NCI-H526 treated with DMSO at 0.1 percent for 48 hours (cell line): Measurements from ENCODE around the gene CCDC183.
"Not testable (repeated sequence)": the region's sequence is repeated elsewhere in the genome, so short reads cannot be mapped to it uniquely, and the experiment has no call there.

ENCODE experiments used
- DNase-seq: peaks from one replicate; lab custom pipeline; 2025; lab: John Stamatoyannopoulos, UW

CCDC183 gene

DNA sequence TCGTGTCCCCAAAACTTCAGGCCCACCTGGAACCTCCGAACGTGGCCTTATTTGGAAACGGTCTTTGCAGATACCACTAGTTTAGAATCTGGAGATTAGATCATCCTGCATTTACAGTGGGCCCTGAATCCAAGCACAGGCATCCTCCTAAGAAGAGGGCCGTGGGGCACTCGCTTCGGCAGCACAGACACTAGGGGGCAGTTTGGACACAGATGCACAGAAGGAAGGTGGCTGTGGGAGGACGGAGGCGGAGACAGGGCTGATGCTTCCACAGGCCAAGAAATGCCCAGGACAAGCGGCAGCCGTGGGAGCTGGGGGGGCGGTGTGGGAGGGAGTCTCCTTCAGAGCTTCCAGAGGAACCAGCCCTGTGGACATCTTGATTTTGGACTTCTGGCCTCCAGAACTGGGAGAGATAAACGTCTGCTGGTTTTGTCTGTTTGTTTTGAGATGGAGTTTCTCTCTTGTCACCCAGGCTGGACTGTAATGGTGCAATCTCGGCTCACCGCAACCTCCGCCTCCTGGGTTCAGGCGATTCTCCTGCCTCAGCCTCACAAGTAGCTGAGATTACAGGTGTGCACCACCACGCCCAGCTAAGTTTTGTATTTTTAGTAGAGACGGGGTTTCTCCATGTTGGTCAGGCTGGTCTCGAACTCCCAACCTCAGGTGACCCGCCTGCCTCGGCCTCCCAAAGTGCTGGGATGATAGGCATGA, 35.1 kb upstream of the CCDC183 start:
- peak; percentile 33 for DNase-seq

DNA sequence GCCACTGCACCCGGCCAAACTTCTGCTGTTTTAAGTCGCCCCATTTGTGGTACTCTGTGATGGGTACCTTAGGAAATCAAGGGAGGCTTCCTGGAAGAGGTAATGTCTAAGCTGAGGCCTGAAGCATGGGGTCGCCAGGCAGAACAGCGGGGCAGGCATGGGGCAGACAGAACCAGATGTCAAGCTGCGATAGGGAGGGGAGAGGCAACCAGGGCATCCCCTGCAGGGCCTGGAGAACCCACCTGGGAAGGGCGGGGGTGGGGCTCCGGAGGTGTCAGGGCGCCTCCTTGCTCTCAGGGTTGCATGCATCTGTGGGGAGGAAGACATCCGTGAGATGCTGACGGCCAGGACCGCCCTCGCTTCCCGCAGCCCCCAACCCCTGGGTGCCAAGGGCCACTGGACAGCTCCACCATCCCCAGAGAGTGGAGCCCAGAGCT, 34.6 kb upstream of the CCDC183 start:
- no peak for DNase-seq

DNA sequence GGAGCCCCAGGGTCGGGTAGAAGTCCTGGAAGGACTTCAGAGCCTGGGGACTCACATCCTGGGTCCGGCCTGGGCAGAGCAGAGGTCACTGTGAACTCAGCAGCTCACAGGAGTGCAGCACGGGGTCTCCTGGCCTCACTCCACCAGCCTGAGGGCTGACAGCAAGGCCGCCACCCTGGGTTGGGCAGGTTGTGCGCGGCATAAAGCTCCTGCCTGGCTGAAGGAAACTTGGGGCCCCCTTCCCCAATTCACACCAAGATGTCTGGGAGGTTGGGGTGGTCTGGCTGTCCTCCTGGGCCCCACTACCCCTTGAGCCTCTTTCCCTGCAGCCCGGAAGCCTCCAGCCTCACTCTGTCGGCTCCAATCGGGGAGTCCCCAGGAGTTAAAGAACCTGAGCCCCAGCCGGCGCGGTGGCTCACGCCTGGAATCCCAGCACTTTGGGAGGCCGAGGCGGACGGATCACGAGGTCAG, 33.9 kb upstream of the CCDC183 start:
- no peak for DNase-seq

GRCh38 chr9:136762915-136763648, 33.1 kb upstream of the CCDC183 start:
- peak; percentile 35 for DNase-seq

DNA sequence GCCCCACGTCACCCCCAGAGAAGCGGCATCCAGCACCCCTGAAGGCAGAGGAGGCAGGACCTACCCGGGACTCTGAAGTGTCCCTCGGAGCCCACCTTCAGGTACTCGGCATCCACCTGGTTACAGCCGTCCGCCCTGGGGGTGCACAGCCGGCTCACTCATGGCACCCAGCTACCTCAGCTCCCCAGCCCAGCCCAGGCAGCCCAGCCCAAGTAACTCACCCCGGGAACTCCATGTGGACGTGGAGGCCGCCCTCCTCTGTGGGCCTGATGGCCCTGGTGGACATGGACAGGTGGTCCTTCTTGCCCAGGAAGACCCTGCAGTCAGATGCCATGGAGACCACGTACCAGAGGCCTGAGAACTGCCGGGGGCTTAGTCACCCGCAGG, 32.5 kb upstream of the CCDC183 start:
- no peak for DNase-seq

DNA sequence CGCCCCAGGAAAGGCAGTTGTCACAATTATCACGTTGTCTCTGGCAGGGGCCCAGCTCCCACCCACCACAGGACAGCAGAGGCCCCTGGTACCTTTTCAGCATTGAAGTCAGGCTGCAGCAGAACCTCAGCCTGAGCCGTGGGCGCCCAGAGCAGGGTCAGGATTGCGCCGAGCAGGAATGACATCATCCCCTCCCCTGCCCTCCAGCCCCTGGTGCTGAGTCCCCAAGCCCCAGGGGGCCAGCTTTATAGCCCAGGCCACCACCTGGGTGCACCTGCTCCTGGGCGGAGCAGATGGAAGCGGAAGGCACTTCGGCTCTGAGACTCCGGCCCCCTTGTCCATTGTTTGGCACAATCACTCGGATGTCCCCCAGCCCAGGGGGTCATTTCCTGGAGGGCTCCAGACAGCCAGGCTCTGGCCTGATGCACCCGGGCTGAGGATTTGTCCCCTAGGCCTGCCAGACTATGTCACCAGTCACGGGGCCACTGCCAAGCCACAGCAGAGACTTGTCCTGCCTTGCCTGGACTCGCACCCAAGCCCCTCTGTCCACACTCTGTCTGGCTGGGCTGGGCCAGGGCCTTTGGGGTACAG, 31.7 kb upstream of the CCDC183 start, which contains the start of gene LCN15:
LCN15 (minus strand) TSS at position 218 of the 591 bp plus-strand sequence; CDS start at position 188, 30 bp downstream.
- DNase-seq, result no peak

GRCh38 chr9:136765041-136765440, 31.1 kb upstream of the CCDC183 start:
- no peak for DNase-seq

GRCh38 chr9:136765745-136766409, 30.3 kb upstream of the CCDC183 start:
- not testable (repeated sequence) for DNase-seq

DNA sequence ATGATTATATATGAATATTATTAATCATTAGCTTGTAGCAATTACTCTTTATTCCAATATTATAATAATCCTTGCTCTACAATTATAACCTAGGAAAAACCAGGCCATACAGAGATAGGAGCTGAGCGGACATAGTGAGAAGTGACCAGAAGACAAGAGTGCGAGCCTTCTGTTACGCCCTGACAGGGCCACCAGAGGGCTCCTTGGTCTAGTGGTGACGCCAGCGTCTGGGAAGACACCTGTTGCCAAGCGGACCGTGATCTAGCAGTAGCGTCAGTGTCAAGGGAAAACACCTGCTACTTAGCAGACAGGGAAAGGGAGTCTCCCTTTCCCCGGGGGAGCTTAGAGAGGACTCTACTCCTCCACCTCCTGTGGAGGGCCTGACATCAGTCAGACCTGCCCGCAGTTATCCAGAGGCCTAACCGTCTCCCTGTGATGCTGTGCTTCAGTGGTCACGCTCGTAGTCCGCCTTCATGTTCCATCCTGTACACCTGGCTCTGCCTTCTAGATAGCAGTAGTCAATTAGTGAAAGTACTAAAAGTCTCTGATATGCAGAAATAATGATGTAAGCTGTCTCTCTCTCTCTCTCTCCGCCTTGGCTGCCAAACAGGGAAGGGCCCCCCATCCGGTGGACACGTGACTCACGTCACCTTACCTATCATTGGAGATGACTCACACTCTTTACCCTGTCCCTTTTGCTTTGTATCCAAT, 29.6 kb upstream of the CCDC183 start:
- DNase-seq, result peak; percentile 36

DNA sequence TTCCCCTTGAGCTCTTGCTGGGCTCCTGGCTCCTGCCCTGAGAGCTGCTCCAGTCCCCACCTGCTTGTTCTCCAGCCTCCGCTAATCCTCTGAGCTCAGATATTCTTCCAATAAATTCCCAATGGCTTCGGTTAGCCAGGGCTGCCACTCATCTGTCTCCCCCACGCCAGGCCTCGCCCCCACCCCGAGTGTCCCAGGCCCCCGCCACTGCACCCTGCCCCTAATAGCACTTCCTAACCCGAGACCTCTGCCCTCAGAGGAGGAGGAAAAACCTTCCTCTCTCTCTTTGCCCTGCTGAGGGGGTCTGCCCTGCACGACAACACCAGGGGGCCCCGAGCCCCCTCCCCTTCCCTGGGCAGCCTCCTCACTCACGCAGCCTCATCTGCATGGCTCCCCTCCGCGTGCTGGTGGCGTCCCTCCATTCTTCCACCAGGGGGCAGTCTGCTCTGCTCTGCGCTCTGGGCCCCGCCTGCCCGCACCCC, 26.4 kb upstream of the CCDC183 start:
- DNase-seq, result no peak

DNA sequence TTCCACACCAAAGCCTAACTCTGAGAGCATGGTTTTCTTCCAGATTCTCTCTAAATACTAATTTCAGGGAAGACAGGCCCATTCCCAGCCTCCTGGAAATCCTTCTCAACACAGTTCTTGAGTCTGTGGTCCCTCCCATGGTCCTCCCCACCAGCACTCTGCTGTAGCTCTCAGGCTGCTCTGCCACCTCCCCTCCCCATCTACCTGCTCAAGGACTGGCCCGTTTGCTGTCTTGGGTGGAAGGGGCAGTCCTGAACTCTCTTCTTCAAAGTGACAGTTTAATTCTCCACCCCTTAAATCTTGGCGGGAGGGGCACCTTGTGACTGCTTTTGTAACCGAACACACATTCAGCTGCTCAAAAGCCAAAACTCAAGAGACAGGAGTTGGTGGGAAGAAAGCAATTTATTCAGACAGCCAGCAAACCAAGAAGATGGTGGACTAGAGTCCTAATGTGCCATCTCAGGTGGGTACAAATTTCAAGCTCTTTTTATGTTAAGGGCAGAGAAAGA, 24.2 kb upstream of the CCDC183 start:
- no peak for DNase-seq

- no peak for DNase-seq
Observed at GRCh38 chr9:136773386-136774044, 22.6 kb upstream of the CCDC183 start.

DNA sequence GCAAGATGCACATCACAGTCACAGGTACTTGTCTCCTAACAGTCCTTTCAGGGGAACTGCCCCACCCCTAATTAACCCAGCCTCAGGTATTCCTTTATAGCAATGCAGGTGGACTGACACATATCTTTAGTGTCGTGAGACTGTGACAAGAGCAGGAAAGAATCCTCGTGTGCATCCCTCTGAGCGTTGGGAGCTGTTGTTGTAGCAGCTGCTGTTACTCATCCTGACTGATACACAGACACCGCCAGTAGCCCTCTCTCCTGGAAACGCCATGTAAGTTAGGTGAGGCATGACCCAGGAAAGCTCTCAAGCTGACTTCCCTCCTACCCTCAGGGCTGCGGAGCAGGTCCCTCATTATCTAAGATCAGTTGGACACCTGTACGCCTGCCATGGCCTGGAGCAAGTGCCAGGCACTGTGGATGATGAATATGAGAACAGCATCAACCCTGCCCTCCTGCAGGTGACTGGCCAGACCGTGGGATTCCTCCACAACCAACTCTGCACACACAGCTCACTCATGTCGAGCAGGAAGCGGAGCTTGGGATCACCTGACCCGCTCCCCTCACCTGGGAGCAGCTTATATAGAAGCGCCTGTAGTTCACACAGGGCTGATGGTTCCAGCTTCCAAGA, 21.6 kb upstream of the CCDC183 start:
- DNase-seq, result no peak

DNA sequence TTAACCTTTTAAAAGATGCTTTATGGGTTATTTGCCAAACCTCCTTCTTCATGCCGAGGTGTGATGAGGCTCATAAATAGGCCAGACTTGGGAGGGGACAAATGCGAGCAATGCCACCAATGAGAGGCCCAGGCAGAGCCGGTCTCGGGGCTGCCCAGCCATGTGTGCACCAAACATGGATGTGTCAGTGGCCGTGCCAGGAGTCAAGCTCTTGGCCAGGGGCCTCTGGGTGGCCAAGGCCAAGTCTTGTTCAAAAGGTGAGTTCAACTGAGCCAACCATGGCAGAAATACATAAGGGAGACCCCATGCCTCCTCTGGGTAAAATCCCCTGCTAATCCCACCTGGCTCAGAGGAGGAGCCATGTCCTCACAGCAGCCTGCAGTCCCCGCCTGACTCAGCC, 20.9 kb upstream of the CCDC183 start:
- DNase-seq, result no peak

GRCh38 chr9:136776947-136777346, 19.2 kb upstream of the CCDC183 start:
- no peak for DNase-seq

DNA sequence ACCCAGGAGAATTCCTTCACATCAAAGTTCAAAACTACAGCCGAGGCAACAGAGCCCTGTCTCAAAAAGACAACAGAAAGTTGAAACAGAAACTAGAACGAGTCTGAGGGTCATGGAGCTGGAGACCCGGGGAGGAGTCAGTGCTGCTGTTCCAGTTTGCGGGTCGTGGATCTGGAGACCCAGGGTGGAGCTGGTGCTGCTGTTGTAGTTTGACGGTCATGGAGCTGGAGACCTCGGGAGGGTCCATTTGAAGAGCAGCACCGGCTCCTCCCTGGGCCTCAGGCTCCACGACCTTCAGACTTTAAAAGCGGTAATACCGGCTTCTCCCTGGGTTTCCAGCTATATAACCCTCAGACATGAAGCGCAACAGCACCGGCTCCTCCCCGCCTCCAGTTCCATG, 18.8 kb upstream of the CCDC183 start:
- DNase-seq, result no peak

DNA sequence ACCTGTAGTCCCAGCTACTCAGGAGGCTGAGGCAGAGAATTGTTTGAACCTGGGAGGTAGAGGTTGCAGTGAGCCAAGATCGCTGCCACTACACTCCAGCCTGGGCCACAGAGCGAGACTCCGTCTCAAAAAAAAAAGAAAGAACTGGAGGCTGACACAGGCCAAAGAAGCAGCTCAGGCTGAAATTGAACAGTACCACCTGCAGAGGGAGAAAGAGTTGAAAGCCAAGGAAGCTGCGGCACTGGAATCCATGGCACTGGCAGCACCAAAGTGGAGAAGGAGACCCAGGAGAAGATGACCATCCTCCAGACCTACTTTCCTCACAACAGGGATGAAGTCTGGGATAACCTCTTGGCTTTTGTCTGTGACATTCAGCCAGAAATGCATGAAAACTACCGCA, 16.3 kb upstream of the CCDC183 start:
- DNase-seq, result no peak

DNA sequence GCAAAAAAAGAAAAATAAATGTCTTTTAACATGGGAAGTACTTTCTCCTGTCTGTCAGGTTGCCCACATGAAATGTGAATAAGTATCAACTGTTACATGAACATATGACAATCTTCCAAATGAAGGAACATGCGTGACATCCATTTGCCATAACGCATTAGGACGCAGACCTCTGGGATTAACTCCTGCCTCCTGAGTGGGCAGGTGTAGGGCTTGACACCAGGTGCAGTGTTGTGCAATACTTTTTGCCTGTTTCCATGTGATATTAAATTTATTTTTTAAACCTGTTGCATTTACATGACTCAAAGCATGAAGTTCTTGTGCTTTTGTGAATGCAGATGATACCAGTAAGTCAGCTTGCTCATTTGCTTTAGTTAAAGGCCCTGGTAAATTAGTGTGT, 13.7 kb upstream of the CCDC183 start:
- no peak for DNase-seq

DNA sequence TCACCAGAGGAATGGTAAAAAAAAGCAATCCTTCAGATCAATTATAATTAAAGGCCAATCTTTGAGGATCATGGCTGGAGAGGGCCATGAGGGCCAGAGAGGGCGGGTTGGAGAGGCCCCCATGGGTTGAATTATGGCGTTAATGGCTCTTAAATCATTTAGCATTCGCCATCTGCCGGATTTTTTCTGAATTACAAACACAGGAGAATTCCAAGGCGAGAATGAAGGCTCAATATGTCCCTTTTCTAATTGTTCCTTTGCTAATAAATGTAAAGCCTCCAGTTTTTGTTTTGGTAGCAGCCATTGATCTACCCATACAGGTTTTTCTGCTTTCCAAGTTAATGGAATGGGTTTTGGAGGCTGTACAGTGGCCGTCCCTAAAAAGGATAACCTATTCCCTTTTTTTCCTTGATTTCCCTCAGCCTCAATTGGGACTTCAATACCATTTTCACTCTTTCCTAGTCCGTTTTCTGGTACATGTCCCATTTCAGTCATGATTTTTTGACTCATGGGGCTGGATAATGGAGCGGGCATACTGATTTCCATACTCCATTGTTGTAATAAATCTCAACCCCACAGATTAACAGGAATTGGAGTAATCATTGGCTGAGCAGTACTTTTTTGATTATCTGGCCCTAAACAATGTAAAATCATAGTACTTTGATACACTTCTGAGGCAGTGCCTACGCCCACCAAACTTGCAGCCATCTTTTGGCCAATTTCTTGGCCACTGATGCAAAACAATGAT, 11.7 kb upstream of the CCDC183 start:
- DNase-seq, result no peak

GRCh38 chr9:136784997-136785361, 11.2 kb upstream of the CCDC183 start:
- DNase-seq, result no peak
